ENCODE measurements around the gene IAH1.

- no peak for TF ChIP-seq EP300 (IDR thresholded peaks at IDR 0.05; ENCODE audit: low read length)
- no peak for TF ChIP-seq IRF1 (CRISPR knock-in tag; IDR thresholded peaks at IDR 0.05; ENCODE audit: borderline replicate concordance)
- no peak for TF ChIP-seq BHLHE40 (IDR thresholded peaks at IDR 0.05; ENCODE audit: low read length)
- TF ChIP-seq MAZ (CRISPR knock-in tag; conservative IDR thresholded peaks at IDR 0.05 in 1 of 2, IDR thresholded peaks at IDR 0.05 in 1 of 2) = no peak
- no peak for TF ChIP-seq POLR2A (conservative IDR thresholded peaks at IDR 0.05)
- no peak for TF ChIP-seq ILK (tag; IDR thresholded peaks at IDR 0.05; ENCODE audit: borderline replicate concordance, low read depth)
- no peak for TF ChIP-seq ZNF274 (IDR thresholded peaks at IDR 0.05; ENCODE audit: borderline replicate concordance, low read depth, low read length)
- TF ChIP-seq POLR2AphosphoS5 (IDR thresholded peaks at IDR 0.05; ENCODE audit: control insufficient read depth, insufficient read depth, low read depth, low read length) = no peak
These were observed 14.5 kb downstream of the IAH1 start for GRCh38 chr2:9488583-9489547.

All from K562 (cell line).